Astrocyte of the spinal cord (primary cell): ENCODE data around the gene KIAA1614.
A peak's percentile ranks its signal among the peaks of the same experiment; 100 is the strongest.
"Not testable (repeated sequence)": the region's sequence is repeated elsewhere in the genome, so short reads cannot be mapped to it uniquely, and the experiment has no call there.

ENCODE experiments used
- DNase-seq: peaks from one replicate; pipeline ENCODE4 v3.0.0; 2011; ENCODE audit warnings: low read depth, low spot score
- H3K4me3 ChIP-seq: 2 replicates; pipeline ENCODE4 v1.5.1; 2011; ENCODE audit warnings: low read depth, mild to moderate bottlenecking, low read length, moderate library complexity
- CTCF ChIP-seq: IDR thresholded peaks from 2 replicates; pipeline ENCODE4 v1.5.1; 2012; ENCODE audit warnings: low read depth, mild to moderate bottlenecking, low read length, inconsistent platforms
- in situ Hi-C: cut with HindIII; loops from 2 replicates; pipeline ENCODE4 v1.10.0; 2017; ENCODE audit warnings: low sequenced_read_pairs

KIAA1614 gene

DNA sequence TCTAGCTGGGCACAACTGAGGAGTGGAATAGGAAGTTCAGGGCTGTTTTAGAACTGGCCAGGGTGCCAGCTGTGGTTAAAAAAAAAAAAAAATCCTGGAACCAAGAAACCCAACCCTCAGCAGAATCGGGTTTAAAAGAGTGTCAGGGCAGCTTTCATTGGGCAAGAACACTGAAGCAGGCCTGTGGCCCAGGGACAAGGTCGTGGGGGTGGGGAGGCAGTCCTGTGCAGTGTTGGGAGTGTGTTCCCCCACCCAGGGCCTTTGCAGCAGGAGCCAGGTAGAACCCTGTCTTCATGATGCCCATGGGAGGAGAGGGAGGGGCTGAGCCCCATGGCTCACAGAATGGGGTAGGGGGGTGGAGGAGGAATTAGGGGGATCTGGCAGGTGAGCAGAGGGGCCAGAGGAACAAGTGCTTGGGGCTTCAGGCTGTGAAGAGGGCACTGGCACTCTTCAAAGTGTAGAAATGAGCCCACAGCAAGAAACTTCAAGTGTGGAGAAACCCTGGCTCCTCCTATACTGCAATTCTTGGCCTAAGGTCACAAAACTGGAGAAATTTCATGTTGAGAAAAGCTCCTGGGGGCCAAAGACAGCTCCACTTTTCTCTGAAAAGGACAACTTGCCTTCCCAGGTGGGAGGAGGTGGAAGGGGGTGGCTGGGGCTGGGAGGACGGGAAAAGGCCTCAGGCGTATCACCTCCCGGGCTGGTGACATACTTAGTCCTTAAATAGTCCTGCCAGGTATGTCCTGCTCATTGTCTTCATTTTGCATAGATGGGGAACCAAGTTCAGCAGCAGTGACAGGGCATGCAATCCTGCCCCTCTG is 39.3 kb downstream of the KIAA1614 start:
- in situ Hi-C loops, result no loop called here

DNA sequence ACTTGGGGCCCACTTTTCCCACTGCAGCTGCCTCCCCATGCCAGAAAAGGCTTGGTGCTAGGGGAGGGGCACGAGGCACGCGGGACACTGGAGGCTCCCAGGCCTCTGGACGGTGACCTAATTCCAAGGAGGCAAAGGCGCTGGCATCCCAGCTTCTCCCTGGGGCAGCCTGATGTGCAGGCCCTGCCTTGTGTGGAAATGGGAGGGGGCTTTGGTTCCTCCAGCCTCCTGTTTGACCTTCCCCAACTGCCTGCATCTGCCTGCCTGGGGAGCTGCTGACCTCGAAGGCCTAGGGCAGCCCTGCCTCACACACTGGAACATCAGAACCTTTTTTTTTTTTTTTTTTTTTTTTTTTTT is 39.9 kb downstream of the KIAA1614 start:
- H3K4me3 ChIP-seq, result no peak overlapping the region
- no peak for TF ChIP-seq CTCF
- in situ Hi-C loops, result no loop called here
- DNase-seq, result no peak

More for the DNA sequence above, 39.3 kb downstream of the KIAA1614 start:
- no peak overlapping the region for H3K4me3 ChIP-seq
- TF ChIP-seq CTCF, result no peak
- DNase-seq, result no peak

DNA sequence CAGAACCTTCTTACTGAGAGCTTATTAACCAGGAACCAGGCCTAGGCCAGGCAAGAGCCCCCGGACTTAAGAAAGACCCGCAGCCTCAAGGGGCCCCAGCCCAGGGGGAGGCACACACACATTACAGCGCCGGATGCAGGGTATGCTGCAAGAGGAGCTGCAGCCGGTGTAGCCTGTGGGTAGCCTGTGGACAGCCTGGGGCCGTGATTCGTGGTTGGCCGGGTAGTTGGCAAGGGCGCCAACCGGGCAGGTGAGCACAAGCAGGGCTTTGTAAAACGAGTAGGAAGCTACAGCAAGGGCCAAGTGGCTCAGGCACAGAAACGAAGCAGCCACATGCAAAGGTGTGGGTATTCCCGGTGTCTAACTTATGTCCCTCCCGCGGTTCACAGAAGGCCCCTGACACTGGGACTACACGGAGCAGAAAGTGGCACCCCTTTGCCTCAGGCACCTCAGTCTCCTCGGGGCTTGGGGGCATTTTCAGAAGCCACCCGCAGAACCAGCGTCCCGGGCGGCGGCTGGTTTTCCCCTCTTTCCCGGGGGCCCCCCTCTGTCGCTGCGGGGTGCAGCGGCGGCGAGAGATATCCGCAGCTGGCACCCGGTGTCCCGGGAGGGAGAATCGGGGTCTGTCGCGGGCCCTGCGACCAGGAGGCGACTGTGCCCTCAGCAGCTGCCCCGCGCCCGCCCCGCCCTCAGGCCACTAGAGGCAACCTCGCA is 40.8 kb downstream of the KIAA1614 start:
- no peak for DNase-seq
- peak overlapping the region; percentile 10 for H3K4me3 ChIP-seq
- no peak for TF ChIP-seq CTCF
- in situ Hi-C loops, result no loop called here

DNA sequence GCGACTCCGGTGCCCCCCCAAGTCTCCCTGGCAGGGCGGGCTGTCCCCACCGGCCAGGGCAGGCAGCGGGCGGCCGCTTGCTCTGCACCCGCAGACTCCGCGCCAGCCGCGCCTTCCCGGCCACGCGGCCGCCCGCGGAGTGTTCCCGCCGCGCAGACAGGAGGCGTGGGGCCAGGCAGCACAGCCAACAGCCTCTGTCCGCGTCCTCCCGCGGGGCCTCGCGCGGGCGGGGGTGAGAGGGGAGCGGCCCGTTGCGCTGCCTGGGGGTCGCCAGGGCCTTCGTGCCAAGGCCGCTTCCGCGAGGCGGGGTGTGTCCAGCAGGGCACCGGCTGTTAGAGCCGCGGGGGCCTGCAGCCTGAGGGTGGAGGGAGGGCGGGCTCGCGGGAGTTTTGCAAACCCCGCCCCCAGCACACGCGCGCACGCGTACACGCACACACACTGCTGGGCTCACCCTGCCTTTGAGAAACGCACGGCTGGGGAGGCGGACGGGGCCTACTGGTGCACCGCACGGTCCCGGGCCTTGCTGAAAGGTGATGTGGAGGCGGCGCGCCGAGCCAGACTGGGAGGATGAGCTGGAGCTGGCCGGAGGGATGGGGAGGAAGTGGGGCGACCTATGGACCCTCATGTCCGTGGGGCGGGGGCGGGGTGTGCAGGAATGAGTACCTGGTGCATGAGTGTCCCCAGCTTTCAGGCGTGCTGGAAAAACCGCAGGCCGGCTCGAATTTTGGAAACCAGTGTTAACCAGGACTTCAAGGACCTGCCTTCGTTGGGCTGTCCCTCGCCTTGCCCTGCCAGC is 41.5 kb downstream of the KIAA1614 start:
- DNase-seq, result peak; percentile 43
- in situ Hi-C loops, result no loop called here
- TF ChIP-seq CTCF, result no peak
- peak overlapping the region; percentile 31 for H3K4me3 ChIP-seq

- DNase-seq, result no peak
- no peak for TF ChIP-seq CTCF
- no peak overlapping the region for H3K4me3 ChIP-seq
- in situ Hi-C loops, result no loop called here
Measured at GRCh38 chr1:180954801-180955165, 42.1 kb downstream of the KIAA1614 start.

GRCh38 chr1:180956028-180956640 is 43.4 kb downstream of the KIAA1614 start:
- no peak for TF ChIP-seq CTCF
- no peak overlapping the region for H3K4me3 ChIP-seq
- no peak for DNase-seq
- in situ Hi-C loops, result no loop called here

- in situ Hi-C loops, H3K4me3 ChIP-seq, DNase-seq: not testable (repeated sequence)
Measured at GRCh38 chr1:180959620-180960019, 46.9 kb downstream of the KIAA1614 start.
